PC-3 (cell line): ENCODE data around the gene FZR1. TPM values are rescaled to one million over a fixed set of nuclear protein-coding genes. Genes with fewer than 3 reads are reported as not detected.

ENCODE experiments used
- ATAC-seq: fragments of 200-7000 bp; cut with Tn5 transposase; 2 replicates; pipeline ENCODE4 v1.9.1; 2020; ENCODE audit warnings: mild to moderate bottlenecking, moderate library complexity
- BruUV-seq: library from RNA; stranded (reverse); fragments of 400-500 nt; replicated peaks from 2 replicates; lab custom pipeline; 2021; lab: Mats Ljungman, UMichigan
- CTCF ChIA-PET: fragments of 300-600 bp; sonication (Branson Sonifier 250); formaldehyde crosslinking; loops from one replicate; lab custom pipeline; 2022; ENCODE audit warnings: antibody characterized with exemption; lab: Charles Lee
- POLR2A ChIA-PET: fragments of 300-600 bp; sonication (Branson Sonifier 250); formaldehyde crosslinking; loops from one replicate; lab custom pipeline; 2022; ENCODE audit warnings: antibody characterized with exemption; ENCODE audit not compliant: unreplicated experiment; lab: Charles Lee
- DNase-seq: peaks from one replicate; pipeline ENCODE4 v3.0.0-alpha.2; 2015
- H2AFZ ChIP-seq: fragments of 300-600 bp; sonication (generic); 2 replicates; pipeline ENCODE4 v1.6.0; 2016; ENCODE audit warnings: antibody characterized with exemption, low read length
- H3F3A ChIP-seq: fragments of 300-600 bp; sonication (generic); one replicate; pipeline ENCODE4 v1.6.0; 2017; ENCODE audit warnings: antibody characterized with exemption, low read length, control low read depth, mild to moderate bottlenecking; ENCODE audit not compliant: unreplicated experiment
- H3K27ac ChIP-seq: fragments of 300-600 bp; sonication (generic); 2 replicates; pipeline ENCODE4 v1.5.1; 2016; ENCODE audit warnings: mild to moderate bottlenecking, low read length
- H3K27me3 ChIP-seq: fragments of 300-600 bp; sonication (generic); 2 replicates; pipeline ENCODE4 v1.6.1; 2016; ENCODE audit warnings: low read length, mixed read lengths
- H3K36me3 ChIP-seq: fragments of 300-600 bp; sonication (generic); 2 replicates; pipeline ENCODE4 v1.6.1; 2016; ENCODE audit warnings: low read depth, mixed run types, low read length, mixed read lengths
- H3K4me1 ChIP-seq: fragments of 300-600 bp; sonication (generic); 2 replicates; pipeline ENCODE4 v1.5.1; 2016; ENCODE audit warnings: low read length; ENCODE audit not compliant: insufficient read depth
- H3K4me2 ChIP-seq: fragments of 300-600 bp; sonication (generic); 2 replicates; pipeline ENCODE4 v1.6.0; 2016; ENCODE audit warnings: low read length
- H3K4me3 ChIP-seq: fragments of 300-600 bp; sonication (generic); 2 replicates; pipeline ENCODE4 v1.5.1; 2016; ENCODE audit warnings: mild to moderate bottlenecking, low read length, mixed read lengths
- H3K79me2 ChIP-seq: fragments of 300-600 bp; sonication (generic); 2 replicates; pipeline ENCODE4 v1.6.1; 2017; ENCODE audit warnings: low read length, mixed read lengths
- H3K9ac ChIP-seq: fragments of 300-600 bp; sonication (generic); 2 replicates; pipeline ENCODE4 v1.6.0; 2016; ENCODE audit warnings: mild to moderate bottlenecking, low read length
- H3K9me2 ChIP-seq: fragments of 300-600 bp; sonication (generic); replicated peaks from 2 replicates; pipeline ENCODE4 v1.6.1; 2016; ENCODE audit warnings: mixed run types, low read length, mixed read lengths
- H3K9me3 ChIP-seq: fragments of 300-600 bp; sonication (generic); 2 replicates; pipeline ENCODE4 v1.6.1; 2016; ENCODE audit warnings: low read length, mixed read lengths
- H4K20me1 ChIP-seq: fragments of 300-600 bp; sonication (generic); 2 replicates; pipeline ENCODE4 v1.6.1; 2016; ENCODE audit warnings: low read length, mixed read lengths
- EZH2 ChIP-seq: fragments of 300-600 bp; sonication (generic); IDR thresholded peaks from one replicate; pipeline ENCODE4 v1.6.1; 2017; ENCODE audit warnings: antibody characterized with exemption, mild to moderate bottlenecking, low read length; ENCODE audit not compliant: unreplicated experiment
- EZH2phosphoT487 ChIP-seq: fragments of 300-600 bp; sonication (generic); IDR thresholded peaks from 2 replicates; pipeline ENCODE4 v1.6.1; 2018; ENCODE audit warnings: mild to moderate bottlenecking, antibody characterized with exemption, low read length, borderline replicate concordance
- intact Hi-C: fragments of 100-400 bp; cut with micrococcal nuclease; formaldehyde crosslinking; loops from 2 replicates; pipeline ENCODE4 v1.9.0; 2023
- total RNA-seq: library from RNA; depleted of rRNA; stranded (reverse); fragments of >200 nt; gene quantifications from 2 replicates; pipeline ENCODE4 v1.2.3, GENCODE V29; 2014
- TF ChIP-seq, protein P1 (sequence below): fragments of 300-600 bp; sonication (generic); conservative IDR thresholded peaks from 2 replicates; pipeline ENCODE4 v1.5.1; 2017; ENCODE audit warnings: antibody characterized with exemption, low read depth, mild to moderate bottlenecking, low read length

FZR1 gene
- total RNA-seq, 1 experiment from 2014 or later = 53.6 TPM

DNA sequence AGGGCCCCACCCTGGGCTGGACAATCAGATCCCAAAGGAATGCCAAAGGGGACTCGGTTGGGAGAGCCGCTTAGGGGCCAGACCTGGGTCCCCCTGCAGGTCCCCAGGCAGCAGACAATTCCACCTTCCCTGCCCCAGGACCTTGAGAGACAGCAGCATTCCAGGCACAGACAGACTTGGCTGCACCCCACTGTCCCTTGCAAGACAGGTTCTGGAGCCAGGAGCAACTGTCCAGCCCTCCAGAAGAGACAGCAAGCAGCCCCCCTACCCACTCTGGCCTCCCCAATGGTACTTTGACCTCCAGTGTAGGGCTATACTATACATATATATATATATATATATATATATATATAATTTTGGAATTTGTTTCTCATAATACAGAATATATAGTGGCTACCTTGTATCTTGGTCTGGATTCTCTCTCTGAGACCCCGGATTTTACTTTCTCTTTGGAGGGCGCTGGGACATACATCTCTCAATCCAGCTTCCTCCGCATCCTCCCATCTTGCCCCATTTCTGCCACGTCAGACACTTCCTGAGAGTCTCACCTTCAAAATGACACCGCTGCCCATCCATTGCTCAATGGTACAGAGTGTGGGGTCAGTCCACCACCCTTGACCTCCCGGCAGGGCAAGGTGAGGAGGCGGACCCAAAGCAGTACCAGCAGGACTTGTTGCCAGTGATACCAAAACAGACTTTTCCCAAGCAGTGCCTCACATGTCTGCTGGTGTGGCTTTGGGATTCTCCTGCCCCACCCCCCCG is 38.5 kb upstream of the FZR1 start:
- H3K27ac ChIP-seq = no peak overlapping the region
- DNase-seq (no peak), ATAC-seq (no peak)
- no peaks in the 10 kb centered on the region for H3K4me1 ChIP-seq
- H3K79me2 ChIP-seq = no peaks in the 10 kb centered on the region
- H3K4me3 ChIP-seq = no peak overlapping the region
- no peak overlapping the region for H2AFZ ChIP-seq
- no peaks in the 10 kb centered on the region for H3F3A ChIP-seq
- TF ChIP-seq EZH2phosphoT487 = no peak
- no peak for TF ChIP-seq EZH2
- TF ChIP-seq, protein P1, sequence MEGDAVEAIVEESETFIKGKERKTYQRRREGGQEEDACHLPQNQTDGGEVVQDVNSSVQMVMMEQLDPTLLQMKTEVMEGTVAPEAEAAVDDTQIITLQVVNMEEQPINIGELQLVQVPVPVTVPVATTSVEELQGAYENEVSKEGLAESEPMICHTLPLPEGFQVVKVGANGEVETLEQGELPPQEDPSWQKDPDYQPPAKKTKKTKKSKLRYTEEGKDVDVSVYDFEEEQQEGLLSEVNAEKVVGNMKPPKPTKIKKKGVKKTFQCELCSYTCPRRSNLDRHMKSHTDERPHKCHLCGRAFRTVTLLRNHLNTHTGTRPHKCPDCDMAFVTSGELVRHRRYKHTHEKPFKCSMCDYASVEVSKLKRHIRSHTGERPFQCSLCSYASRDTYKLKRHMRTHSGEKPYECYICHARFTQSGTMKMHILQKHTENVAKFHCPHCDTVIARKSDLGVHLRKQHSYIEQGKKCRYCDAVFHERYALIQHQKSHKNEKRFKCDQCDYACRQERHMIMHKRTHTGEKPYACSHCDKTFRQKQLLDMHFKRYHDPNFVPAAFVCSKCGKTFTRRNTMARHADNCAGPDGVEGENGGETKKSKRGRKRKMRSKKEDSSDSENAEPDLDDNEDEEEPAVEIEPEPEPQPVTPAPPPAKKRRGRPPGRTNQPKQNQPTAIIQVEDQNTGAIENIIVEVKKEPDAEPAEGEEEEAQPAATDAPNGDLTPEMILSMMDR = no peak
- intact Hi-C loops = no loop called here
- no peaks in the 10 kb centered on the region for H3K9me2 ChIP-seq
- no peak overlapping the region for H3K9ac ChIP-seq
- H3K4me2 ChIP-seq = no peak overlapping the region
- no TSS peak for BruUV-seq
- H3K27me3 ChIP-seq = no peaks in the 10 kb centered on the region
- no peaks in the 10 kb centered on the region for H4K20me1 ChIP-seq
- POLR2A ChIA-PET = no interaction called here
- no peaks in the 10 kb centered on the region for H3K9me3 ChIP-seq
- H3K36me3 ChIP-seq = no peaks in the 10 kb centered on the region
- CTCF ChIA-PET = no interaction called here

DNA sequence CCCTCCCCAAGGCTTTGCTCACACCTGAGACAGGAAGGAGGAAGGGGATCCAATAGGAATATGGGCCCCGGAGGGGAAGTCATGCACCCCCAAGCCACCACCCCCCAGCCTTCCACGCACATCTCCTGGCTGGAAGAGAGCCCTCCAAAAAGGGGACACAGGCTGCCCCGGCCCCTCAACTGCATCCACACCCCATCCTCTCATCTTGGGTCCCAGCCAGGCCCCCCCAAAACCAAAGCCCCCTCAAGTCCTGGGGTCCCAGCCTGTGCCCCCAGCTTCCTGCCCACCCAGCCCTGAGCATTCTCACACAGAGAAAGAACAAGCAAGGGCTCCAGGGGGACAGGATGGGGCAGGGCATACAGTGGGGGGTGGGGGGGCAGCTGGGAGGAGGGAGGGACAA is 37.9 kb upstream of the FZR1 start:
- no peak for TF ChIP-seq EZH2phosphoT487
- no peak for TF ChIP-seq EZH2
- TF ChIP-seq, protein P1 = no peak
- ATAC-seq (no peak), DNase-seq (no peak)
- Histone ChIP-seq H4K20me1 (no peaks in the 10 kb centered on the region), H2AFZ (no peak overlapping the region), H3F3A (no peaks in the 10 kb centered on the region), H3K4me3 (no peak overlapping the region), H3K9ac (no peak overlapping the region), H3K4me1 (no peaks in the 10 kb centered on the region), H3K27me3 (no peaks in the 10 kb centered on the region), H3K4me2 (no peak overlapping the region), H3K36me3 (no peaks in the 10 kb centered on the region), H3K9me3 (no peaks in the 10 kb centered on the region), H3K27ac (no peak overlapping the region), H3K79me2 (no peaks in the 10 kb centered on the region), H3K9me2 (no peaks in the 10 kb centered on the region)
- ChIA-PET POLR2A (no interaction called here), CTCF (no interaction called here)
- BruUV-seq = no TSS peak
- intact Hi-C loops = no loop called here
